SK-N-SH treated with all-trans-retinoic acid at 6 μM for 48 hours (cell line): ENCODE measurements around the gene LEP.

Experiments
- ATAC-seq: fragments of 200-7000 bp; cut with Tn5 transposase; 3 replicates; pipeline ENCODE4 v1.9.1; 2020; ENCODE audit warnings: mild to moderate bottlenecking, moderate library complexity
- ARNTL ChIP-seq: fragments of 450-650 bp; formaldehyde crosslinking; IDR thresholded peaks from 2 replicates; pipeline ENCODE4 v1.5.0; 2020; ENCODE audit warnings: low read depth, mild to moderate bottlenecking, moderate library complexity, borderline replicate concordance
- BACH2 ChIP-seq: fragments of 250-450 bp; sonication (Bioruptor Pico); IDR thresholded peaks from 2 replicates; pipeline ENCODE4 v1.9.0; 2021; ENCODE audit warnings: mild to moderate bottlenecking, borderline replicate concordance
- CREB5 ChIP-seq: fragments of 250-450 bp; sonication (Bioruptor Pico); IDR thresholded peaks from 2 replicates; pipeline ENCODE4 v1.5.1; 2020; ENCODE audit warnings: low read depth, mild to moderate bottlenecking, moderate library complexity
- CSDC2 ChIP-seq: fragments of 250-450 bp; sonication (Bioruptor Pico); IDR thresholded peaks from 2 replicates; pipeline ENCODE4 v1.5.0; 2020; ENCODE audit warnings: mild to moderate bottlenecking, moderate library complexity
- CSRNP3 ChIP-seq: fragments of 250-450 bp; sonication (Bioruptor Pico); IDR thresholded peaks from 2 replicates; pipeline ENCODE4 v1.5.1; 2021; ENCODE audit warnings: mild to moderate bottlenecking, moderate library complexity
- GLIS3 ChIP-seq: fragments of 250-450 bp; sonication (Bioruptor Pico); IDR thresholded peaks from 2 replicates; pipeline ENCODE4 v1.5.0; 2020; ENCODE audit warnings: mild to moderate bottlenecking, moderate library complexity
- ISL1 ChIP-seq: fragments of 250-450 bp; sonication (Bioruptor Pico); IDR thresholded peaks from 2 replicates; pipeline ENCODE4 v2.1.2; 2022; ENCODE audit warnings: mild to moderate bottlenecking, moderate library complexity
- OSR1 ChIP-seq: fragments of 250-450 bp; sonication (Bioruptor Pico); IDR thresholded peaks from 2 replicates; pipeline ENCODE4 v1.8.0; 2022; ENCODE audit warnings: moderate library complexity, mild to moderate bottlenecking, inconsistent platforms
- PATZ1 ChIP-seq: fragments of 250-450 bp; sonication (Bioruptor Pico); IDR thresholded peaks from 2 replicates; pipeline ENCODE4 v1.8.0; 2020; ENCODE audit warnings: mild to moderate bottlenecking, moderate library complexity, borderline replicate concordance
- POU6F1 ChIP-seq: fragments of 250-450 bp; sonication (Bioruptor Pico); IDR thresholded peaks from 2 replicates; pipeline ENCODE4 v1.8.0; 2021; ENCODE audit warnings: low read depth, mild to moderate bottlenecking, moderate library complexity, borderline replicate concordance
- PPARA ChIP-seq: fragments of 250-450 bp; sonication (Bioruptor Pico); IDR thresholded peaks from 2 replicates; pipeline ENCODE4 v1.5.0; 2020; ENCODE audit warnings: mild to moderate bottlenecking, borderline replicate concordance
- SNAI2 ChIP-seq: fragments of 250-450 bp; sonication (Bioruptor Pico); IDR thresholded peaks from 2 replicates; pipeline ENCODE4 v1.5.0; 2020; ENCODE audit warnings: mild to moderate bottlenecking, moderate library complexity
- TCF4 ChIP-seq: fragments of 250-450 bp; sonication (Bioruptor Pico); IDR thresholded peaks from 2 replicates; pipeline ENCODE4 v1.8.0; 2021; ENCODE audit warnings: mild to moderate bottlenecking, moderate library complexity, borderline replicate concordance
- TOX ChIP-seq: fragments of 250-450 bp; sonication (Bioruptor Pico); IDR thresholded peaks from 2 replicates; pipeline ENCODE4 v1.8.0; 2021; ENCODE audit warnings: mild to moderate bottlenecking, moderate library complexity, borderline replicate concordance
- TSHZ2 ChIP-seq: fragments of 250-450 bp; sonication (Bioruptor Pico); IDR thresholded peaks from 2 replicates; pipeline ENCODE4 v1.5.0; 2020; ENCODE audit warnings: mild to moderate bottlenecking, moderate library complexity
- ZC3H10 ChIP-seq: fragments of 250-450 bp; sonication (Bioruptor Pico); IDR thresholded peaks from 2 replicates; pipeline ENCODE4 v1.5.1; 2021; ENCODE audit warnings: mild to moderate bottlenecking, moderate library complexity
- ZFP3 ChIP-seq: fragments of 250-450 bp; sonication (Bioruptor Pico); IDR thresholded peaks from 2 replicates; pipeline ENCODE4 v1.5.0; 2020; ENCODE audit warnings: mild to moderate bottlenecking, moderate library complexity
- ZNF70 ChIP-seq: fragments of 450-650 bp; formaldehyde crosslinking; IDR thresholded peaks from 2 replicates; pipeline ENCODE4 v1.5.0; 2020; ENCODE audit warnings: mild to moderate bottlenecking, moderate library complexity
- ZNF8 ChIP-seq: fragments of 450-650 bp; formaldehyde crosslinking; IDR thresholded peaks from 2 replicates; pipeline ENCODE4 v1.5.0; 2020; ENCODE audit warnings: mild to moderate bottlenecking, moderate library complexity

Gene LEP

GRCh38 chr7:128210036-128210347 is 31.1 kb upstream of the LEP start (continued):
- no peak for TF ChIP-seq POU6F1
- TF ChIP-seq ZFP3 (CRISPR knock-in tag): no peak
- TF ChIP-seq CREB5 (CRISPR knock-in tag): no peak
- TF ChIP-seq GLIS3 (CRISPR knock-in tag): no peak
- TF ChIP-seq CSDC2 (CRISPR knock-in tag): no peak
- TF ChIP-seq, all 23 proteins: peak for 0

GRCh38 chr7:128210590-128211570 is 30.2 kb upstream of the LEP start:
- no peak for ATAC-seq
- no peak for TF ChIP-seq CSDC2 (CRISPR knock-in tag)
- no peak for TF ChIP-seq GLIS3 (CRISPR knock-in tag)
- TF ChIP-seq TCF4: no peak
- no peak for TF ChIP-seq ZNF8 (CRISPR knock-in tag)
- TF ChIP-seq ARNTL (CRISPR knock-in tag): no peak
- TF ChIP-seq BACH2 (CRISPR knock-in tag): no peak
- no peak for TF ChIP-seq CREB5 (CRISPR knock-in tag)
- no peak for TF ChIP-seq CSRNP3 (CRISPR knock-in tag)
- TF ChIP-seq ISL1 (CRISPR knock-in tag): no peak
- no peak for TF ChIP-seq TSHZ2 (CRISPR knock-in tag)
- TF ChIP-seq ZC3H10 (CRISPR knock-in tag): no peak
- TF ChIP-seq SNAI2 (CRISPR knock-in tag): no peak
- TF ChIP-seq ZNF70 (CRISPR knock-in tag): no peak

- TF ChIP-seq TSHZ2 (CRISPR knock-in tag) (no peak), ZNF70 (CRISPR knock-in tag) (no peak), ARNTL (CRISPR knock-in tag) (no peak), TOX (CRISPR knock-in tag) (no peak), PPARA (CRISPR knock-in tag) (no peak), TCF4 (no peak), PATZ1 (CRISPR knock-in tag) (no peak), ZC3H10 (CRISPR knock-in tag) (no peak), ZNF8 (CRISPR knock-in tag) (no peak), OSR1 (no peak)
- ATAC-seq: no peak
Observed at GRCh38 chr7:128211626-128212025, 29.5 kb upstream of the LEP start.
